Naive thymus-derived CD8-positive, alpha-beta T cell (primary cell): ENCODE data around the gene PTGDR2. TPM values are rescaled to one million over a fixed set of nuclear protein-coding genes. Genes with fewer than 3 reads are reported as not detected.
A peak's percentile ranks its signal among the peaks of the same experiment; 100 is the strongest.

Experiments
- ATAC-seq, 2 donors: fragments of 150-1000 bp; cut with Tn5 transposase in 1 of 2; sonication (Bioruptor Pico), chemical (Tn5 transposase) in 1 of 2; 1 replicate in 1 of 2; 2 replicates in 1 of 2; pipeline ENCODE4 v1.10.0; 2021; ENCODE audit warnings: mild to moderate bottlenecking in 2 of 2, moderate library complexity in 2 of 2
- POLR2A ChIA-PET: fragments of 350-600 bp; sonication (Branson Sonifier 250); formaldehyde crosslinking; loops from one replicate; lab custom pipeline; 2021; ENCODE audit warnings: antibody characterized with exemption; lab: Charles Lee
- DNase-seq, 10 donors: peaks; one replicate each; pipeline versions ENCODE4 v3.0.0 to v3.0.0-alpha.2; 2020 to 2022
- H3K27ac Mint-ChIP-seq, 10 donors: one replicate each; pipeline ENCODE4 v1.8.0; 2020 to 2022; ENCODE audit warnings: mild to moderate bottlenecking in 10 of 10, mixed read lengths in 10 of 10, moderate library complexity in 4 of 10, inconsistent platforms in 1 of 10
- H3K27me3 Mint-ChIP-seq, 5 donors: one replicate each; pipeline ENCODE4 v1.8.0; 2021 to 2022; ENCODE audit warnings: mixed read lengths in 5 of 5
- H3K36me3 Mint-ChIP-seq, 3 donors: one replicate each; pipeline ENCODE4 v1.8.0; 2020 to 2022; ENCODE audit warnings: mixed read lengths in 3 of 3, mild to moderate bottlenecking in 2 of 3, inconsistent platforms in 1 of 3
- H3K4me1 Mint-ChIP-seq, 4 donors: one replicate each; pipeline ENCODE4 v1.8.0; 2021 to 2022; ENCODE audit warnings: mixed read lengths in 4 of 4
- H3K4me3 Mint-ChIP-seq, 10 donors: one replicate each; pipeline ENCODE4 v1.8.0; 2020 to 2022; ENCODE audit warnings: mild to moderate bottlenecking in 10 of 10, mixed read lengths in 10 of 10, moderate library complexity in 6 of 10, inconsistent platforms in 1 of 10
- H3K9me3 Mint-ChIP-seq, 9 donors: one replicate each; pipeline ENCODE4 v1.8.0; 2020 to 2022; ENCODE audit warnings: mixed read lengths in 9 of 9, mild to moderate bottlenecking in 3 of 9, inconsistent platforms in 1 of 9, moderate library complexity in 1 of 9
- polyA plus RNA-seq, 3 donors: library from polyadenylated mRNA; unstranded; fragments of 300-500 nt; fragmentation: Illumina TruSeq; gene quantifications; one replicate each; pipeline ENCODE4 v1.2.3, GENCODE V29; 2021
- total RNA-seq, 8 experiments: library from RNA in 2 of 8; stranded (reverse) in 2 of 8; gene quantifications; one replicate each; pipeline ENCODE4 v1.2.3 and lab custom pipeline; 2021 to 2026

PTGDR2 gene
- total RNA-seq, result under 1 TPM in 1 of 2 experiments, not detected in 1; 0.16 TPM
- polyA plus RNA-seq, result under 1 TPM in 1 of 3 donors, not detected in 2; 0.16 TPM
- total RNA-seq (lab: John Stamatoyannopoulos, UW), result 0 to 0.52 (median 0.21) reads per million in 6 experiments

GRCh38 chr11:60855726-60856633 lies at the start of gene PTGDR2:
Gene PTGDR2, minus strand, starts transcription at chr11:60855950. Its CDS starts 2,228 bp downstream, at chr11:60853722.
- POLR2A ChIA-PET, result interaction anchor here (0.8 to 1.1 kb wide), 3 partner anchors 10 to 225 kb away, joined by 3 to 5 read pairs (median 4); partner anchors contain the start of gene CCDC86
- Mint-ChIP-seq H3K36me3 (peaks cover 0 to 11% (median 10%) of the 10 kb centered on the region in 3 donors), H3K9me3 (no peaks in the 10 kb centered on the region), H3K4me1 (peaks cover 18 to 54% (median 43%) of the 10 kb centered on the region in 4 donors), H3K27ac (peak within 1 kb of the TSS in 8 of 10 donors; percentile 7 to 89 (median 74)), H3K27me3 (no peaks in the 10 kb centered on the region), H3K4me3 (peak within 1 kb of the TSS in 6 of 10 donors; percentile 44 to 84 (median 52))
- ATAC-seq, result peak in 1 of 2 donors; percentile 48
- no peak for DNase-seq

DNA sequence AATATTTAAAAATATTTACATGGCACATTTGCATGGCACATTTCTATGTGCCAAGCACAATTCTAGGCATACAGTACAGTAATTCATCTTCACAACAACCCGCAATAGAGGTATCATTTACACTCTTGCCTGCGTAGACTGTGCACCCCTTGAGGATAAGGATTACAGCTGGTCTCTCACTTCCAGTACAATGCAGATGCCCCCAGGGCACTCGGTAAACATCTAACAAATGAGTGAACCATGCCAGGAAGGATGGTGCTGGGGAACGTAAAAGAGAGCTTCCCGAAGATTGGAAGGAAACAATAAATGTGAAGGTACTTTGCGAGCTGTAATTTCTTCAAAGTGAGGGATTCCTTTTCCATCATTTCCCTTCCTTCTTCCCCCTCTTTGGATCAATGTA lies 49.3 kb upstream of the PTGDR2 start:
- peak overlapping the region; percentile 86 to 97 (median 92) for H3K4me3 Mint-ChIP-seq
- peak overlapping the region; percentile 84 to 100 (median 96) for H3K27ac Mint-ChIP-seq
- ATAC-seq (no peak), DNase-seq (no peak)
- H3K36me3 Mint-ChIP-seq, result peaks cover 0 to 37% (median 8%) of the 10 kb centered on the region in 3 donors
- H3K4me1 Mint-ChIP-seq, result peaks cover 24 to 54% (median 50%) of the 10 kb centered on the region in 4 donors
- POLR2A ChIA-PET, result interaction anchor here (1.0 to 3.6 kb wide), 6 partner anchors 8 to 175 kb away, joined by 3 to 48 read pairs (median 5); partner anchors contain the start of genes SLC15A3 and TMEM109
- H3K27me3 Mint-ChIP-seq, result no peaks in the 10 kb centered on the region
- H3K9me3 Mint-ChIP-seq, result peaks cover 0 to 2% (median 0%) of the 10 kb centered on the region in 9 donors

- Mint-ChIP-seq H3K4me3 (no peak overlapping the region), H3K27ac (peak overlapping the region in 4 of 10 donors; percentile 20 to 70 (median 66)), H3K27me3 (no peaks in the 10 kb centered on the region), H3K9me3 (no peaks in the 10 kb centered on the region), H3K4me1 (peaks cover 24 to 50% (median 42%) of the 10 kb centered on the region in 4 donors), H3K36me3 (peaks cover 3 to 60% (median 11%) of the 10 kb centered on the region in 3 donors)
- DNase-seq (no peak), ATAC-seq (no peak)
- POLR2A ChIA-PET, result interaction anchor here (2.0 to 2.5 kb wide), 2 partner anchors 10 to 72 kb away, joined by 6 to 8 read pairs; no protein-coding TSS in a partner anchor
Measured at GRCh38 chr11:60902625-60903024, 46.9 kb upstream of the PTGDR2 start.

DNA sequence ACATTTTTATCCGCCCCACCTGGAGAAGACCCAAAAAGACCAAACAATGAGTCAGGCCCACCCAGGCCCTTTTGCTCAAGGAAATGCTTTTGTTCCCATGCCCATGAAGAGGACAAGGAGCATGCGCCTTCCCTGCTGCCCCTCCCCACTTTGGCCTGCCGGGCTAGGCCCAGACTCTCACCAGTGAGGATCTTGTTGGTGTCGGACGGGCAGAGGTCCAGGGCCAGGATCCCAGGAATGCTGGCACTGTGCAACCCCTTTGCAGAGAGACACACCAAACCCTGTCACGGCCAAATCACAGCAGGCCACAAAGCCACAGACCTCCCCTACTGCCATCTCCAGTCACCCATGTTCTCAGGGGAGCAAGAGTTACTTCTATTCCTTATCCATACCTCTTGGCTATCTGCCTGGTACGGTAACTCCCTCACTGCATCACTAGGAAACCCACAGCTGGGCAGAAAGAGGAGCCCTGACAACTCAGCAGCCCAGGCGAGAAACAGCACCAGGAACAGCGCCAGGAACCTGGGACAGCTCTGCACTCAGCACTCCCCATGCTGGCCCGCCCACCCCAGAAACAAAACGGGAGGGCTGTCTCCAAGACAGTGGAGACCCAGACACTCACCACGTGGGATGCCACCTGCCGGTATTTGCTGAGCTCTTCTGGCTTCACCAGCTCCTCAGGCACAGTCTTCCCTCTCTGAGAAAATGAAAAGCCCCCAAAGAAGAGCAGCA lies 45.1 kb upstream of the PTGDR2 start:
- no peak for DNase-seq
- H3K4me1 Mint-ChIP-seq, result peaks cover 21 to 36% (median 30%) of the 10 kb centered on the region in 4 donors
- H3K27me3 Mint-ChIP-seq, result no peaks in the 10 kb centered on the region
- no peaks in the 10 kb centered on the region for H3K9me3 Mint-ChIP-seq
- H3K27ac Mint-ChIP-seq, result peak overlapping the region in 2 of 10 donors; percentile 52 to 84
- peaks cover 6 to 77% (median 14%) of the 10 kb centered on the region in 3 donors for H3K36me3 Mint-ChIP-seq
- H3K4me3 Mint-ChIP-seq, result no peak overlapping the region
- POLR2A ChIA-PET, result interaction anchor here (0.6 to 2.5 kb wide), 4 partner anchors 9 to 278 kb away, joined by 3 to 8 read pairs (median 4); no protein-coding TSS in a partner anchor
- no peak for ATAC-seq

GRCh38 chr11:60899977-60900376 lies 44.2 kb upstream of the PTGDR2 start:
- no peak for DNase-seq
- POLR2A ChIA-PET, result no interaction called here
- ATAC-seq, result no peak
- H3K27ac Mint-ChIP-seq, result peak overlapping the region in 1 of 10 donors; percentile 24
- peaks cover 16 to 31% (median 23%) of the 10 kb centered on the region in 4 donors for H3K4me1 Mint-ChIP-seq
- peaks cover 6 to 85% (median 20%) of the 10 kb centered on the region in 3 donors for H3K36me3 Mint-ChIP-seq
- H3K27me3 Mint-ChIP-seq, result no peaks in the 10 kb centered on the region
- no peak overlapping the region for H3K4me3 Mint-ChIP-seq
- no peaks in the 10 kb centered on the region for H3K9me3 Mint-ChIP-seq

- POLR2A ChIA-PET, result interaction anchor here (0.7 to 0.9 kb wide), 2 partner anchors 48 to 230 kb away, joined by 3 read pairs; no protein-coding TSS in a partner anchor
- peak in 5 of 10 donors; percentile 31 to 63 (median 52) for DNase-seq
- peaks cover 13 to 26% (median 16%) of the 10 kb centered on the region in 4 donors for H3K4me1 Mint-ChIP-seq
- H3K27ac Mint-ChIP-seq, result peak overlapping the region in 5 of 10 donors; percentile 1 to 81 (median 20)
- peaks cover 9 to 92% (median 24%) of the 10 kb centered on the region in 3 donors for H3K36me3 Mint-ChIP-seq
- no peaks in the 10 kb centered on the region for H3K27me3 Mint-ChIP-seq
- ATAC-seq, result peak; percentile 89
- H3K4me3 Mint-ChIP-seq, result no peak overlapping the region
- H3K9me3 Mint-ChIP-seq, result no peaks in the 10 kb centered on the region
Measured at GRCh38 chr11:60899046-60899936, 43.5 kb upstream of the PTGDR2 start.

GRCh38 chr11:60897496-60897895 lies 41.7 kb upstream of the PTGDR2 start:
- H3K4me3 Mint-ChIP-seq, result no peak overlapping the region
- no peaks in the 10 kb centered on the region for H3K27me3 Mint-ChIP-seq
- H3K9me3 Mint-ChIP-seq, result no peaks in the 10 kb centered on the region
- ATAC-seq (no peak), DNase-seq (no peak)
- H3K36me3 Mint-ChIP-seq, result peaks cover 11 to 96% (median 23%) of the 10 kb centered on the region in 3 donors
- POLR2A ChIA-PET, result interaction anchor here (0.8 kb wide), 1 partner anchor 133 kb away, joined by 3 read pairs; no protein-coding TSS in a partner anchor
- peak overlapping the region in 2 of 10 donors; percentile 67 to 92 for H3K27ac Mint-ChIP-seq
- peaks cover 4 to 10% (median 6%) of the 10 kb centered on the region in 4 donors for H3K4me1 Mint-ChIP-seq

- Mint-ChIP-seq H3K27me3 (no peaks in the 10 kb centered on the region), H3K4me3 (no peak overlapping the region), H3K4me1 (peaks cover 0 to 12% (median 8%) of the 10 kb centered on the region in 4 donors), H3K36me3 (peaks cover 11 to 85% (median 20%) of the 10 kb centered on the region in 3 donors), H3K27ac (peak overlapping the region in 1 of 10 donors; percentile 33), H3K9me3 (no peaks in the 10 kb centered on the region)
- POLR2A ChIA-PET, result no interaction called here
- DNase-seq, result no peak
- ATAC-seq, result no peak
Measured at GRCh38 chr11:60895687-60896086, 39.9 kb upstream of the PTGDR2 start.

DNA sequence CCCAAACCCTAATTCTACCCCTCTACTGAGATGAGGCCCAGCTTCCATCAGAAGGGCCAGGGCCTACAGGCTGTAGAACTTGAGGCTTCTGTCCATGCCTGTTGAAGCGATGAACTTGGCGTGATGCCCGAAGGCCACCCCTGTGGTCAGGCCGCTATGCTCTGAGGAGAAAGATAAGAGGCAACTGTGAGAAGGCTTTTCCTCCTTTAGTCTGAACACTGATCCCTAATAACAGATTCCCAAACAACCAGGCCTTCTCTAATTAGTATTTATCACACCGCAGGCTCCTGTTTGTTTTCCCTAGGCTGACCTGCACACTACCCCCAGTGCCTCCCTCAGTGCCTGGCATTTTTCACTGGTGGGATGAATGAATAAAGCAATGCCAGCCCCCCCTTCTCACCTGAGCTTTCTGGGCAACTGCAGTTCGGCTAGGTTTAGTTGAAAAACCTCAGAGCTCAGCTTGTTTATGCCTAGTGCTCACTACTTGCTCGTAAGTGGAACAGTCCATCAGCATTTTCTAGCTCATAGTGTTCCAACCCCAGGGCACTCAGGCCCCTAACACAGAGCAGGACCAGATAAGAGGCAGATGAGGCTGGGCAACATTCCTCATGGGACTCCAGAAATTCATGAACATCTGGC lies 35.5 kb upstream of the PTGDR2 start:
- Mint-ChIP-seq H3K27ac (peak overlapping the region in 1 of 10 donors; percentile 50), H3K4me1 (peaks cover 0 to 15% (median 11%) of the 10 kb centered on the region in 4 donors), H3K27me3 (no peaks in the 10 kb centered on the region), H3K36me3 (peaks cover 4 to 61% (median 11%) of the 10 kb centered on the region in 3 donors), H3K9me3 (no peaks in the 10 kb centered on the region), H3K4me3 (no peak overlapping the region)
- ATAC-seq, result no peak
- no peak for DNase-seq
- POLR2A ChIA-PET, result interaction anchor here (0.9 to 1.3 kb wide), 3 partner anchors 10 to 15 kb away, joined by 3 to 5 read pairs (median 3); no protein-coding TSS in a partner anchor

- ATAC-seq (no peak), DNase-seq (no peak)
- POLR2A ChIA-PET, result interaction anchor here (0.6 kb wide), 1 partner anchor 271 kb away, joined by 3 read pairs; the partner anchor contains the start of gene VPS37C
- peaks cover 0 to 13% (median 11%) of the 10 kb centered on the region in 4 donors for H3K4me1 Mint-ChIP-seq
- H3K27me3 Mint-ChIP-seq, result no peaks in the 10 kb centered on the region
- H3K36me3 Mint-ChIP-seq, result peaks cover 4 to 59% (median 11%) of the 10 kb centered on the region in 3 donors
- H3K27ac Mint-ChIP-seq, result no peak overlapping the region
- no peaks in the 10 kb centered on the region for H3K9me3 Mint-ChIP-seq
- H3K4me3 Mint-ChIP-seq, result no peak overlapping the region
Measured at GRCh38 chr11:60890696-60891095, 34.9 kb upstream of the PTGDR2 start.
